K562 (cell line): ENCODE results near the gene SLC32A1.

ENCODE experiments used
- BHLHE40 ChIP-seq: IDR thresholded peaks from 2 replicates; pipeline ENCODE4 v1.6.1; 2011; ENCODE audit warnings: low read length, improper control_type of control experiment
- CEBPB ChIP-seq: fragments of 450-650 bp; IDR thresholded peaks from 2 replicates; pipeline ENCODE4 v1.6.1; 2016; ENCODE audit warnings: missing genetic modification characterization, missing compliant biosample characterization
- CGGBP1 ChIP-seq: fragments of 250-450 bp; sonication (Bioruptor Pico); IDR thresholded peaks from 2 replicates; pipeline ENCODE4 v1.9.0; 2021; ENCODE audit warnings: mild to moderate bottlenecking
- CTCF ChIP-seq, 3 experiments: IDR thresholded peaks in 2 of 3; conservative IDR thresholded peaks in 1 of 3; 2 replicates each; pipeline ENCODE4 v1.5.1; 2011 to 2012; ENCODE audit warnings: low read length in 3 of 3, mild to moderate bottlenecking in 3 of 3, control low read depth in 2 of 3, improper control_type of control experiment in 1 of 3, inconsistent platforms in 1 of 3, low read depth in 1 of 3, mixed read lengths in 1 of 3, moderate library complexity in 1 of 3; ENCODE audit not compliant: insufficient read depth in 2 of 3
- JUNB ChIP-seq: fragments of 450-650 bp; formaldehyde crosslinking; conservative IDR thresholded peaks from 2 replicates; pipeline ENCODE4 v1.4.0; 2020; ENCODE audit warnings: mild to moderate bottlenecking
- SMAD2 ChIP-seq: fragments of 150-350 bp; IDR thresholded peaks from 2 replicates; pipeline ENCODE4 v1.6.1; 2014; ENCODE audit warnings: low read depth, mild to moderate bottlenecking, low read length
- TCF7L2 ChIP-seq: fragments of 150-350 bp; IDR thresholded peaks from 2 replicates; pipeline ENCODE4 v1.6.1; 2016; ENCODE audit warnings: low read depth, mild to moderate bottlenecking, low read length, moderate library complexity
- ZNF121 ChIP-seq: sonication (generic); formaldehyde crosslinking; conservative IDR thresholded peaks from 2 replicates; pipeline ENCODE4 v1.8.0; 2022; ENCODE audit warnings: missing genetic modification reagents
- ZNF277 ChIP-seq: fragments of 250-450 bp; sonication (Bioruptor Pico); IDR thresholded peaks from 2 replicates; pipeline ENCODE4 v1.8.0; 2022; ENCODE audit warnings: inconsistent platforms, mild to moderate bottlenecking, moderate library complexity, borderline replicate concordance

DNA sequence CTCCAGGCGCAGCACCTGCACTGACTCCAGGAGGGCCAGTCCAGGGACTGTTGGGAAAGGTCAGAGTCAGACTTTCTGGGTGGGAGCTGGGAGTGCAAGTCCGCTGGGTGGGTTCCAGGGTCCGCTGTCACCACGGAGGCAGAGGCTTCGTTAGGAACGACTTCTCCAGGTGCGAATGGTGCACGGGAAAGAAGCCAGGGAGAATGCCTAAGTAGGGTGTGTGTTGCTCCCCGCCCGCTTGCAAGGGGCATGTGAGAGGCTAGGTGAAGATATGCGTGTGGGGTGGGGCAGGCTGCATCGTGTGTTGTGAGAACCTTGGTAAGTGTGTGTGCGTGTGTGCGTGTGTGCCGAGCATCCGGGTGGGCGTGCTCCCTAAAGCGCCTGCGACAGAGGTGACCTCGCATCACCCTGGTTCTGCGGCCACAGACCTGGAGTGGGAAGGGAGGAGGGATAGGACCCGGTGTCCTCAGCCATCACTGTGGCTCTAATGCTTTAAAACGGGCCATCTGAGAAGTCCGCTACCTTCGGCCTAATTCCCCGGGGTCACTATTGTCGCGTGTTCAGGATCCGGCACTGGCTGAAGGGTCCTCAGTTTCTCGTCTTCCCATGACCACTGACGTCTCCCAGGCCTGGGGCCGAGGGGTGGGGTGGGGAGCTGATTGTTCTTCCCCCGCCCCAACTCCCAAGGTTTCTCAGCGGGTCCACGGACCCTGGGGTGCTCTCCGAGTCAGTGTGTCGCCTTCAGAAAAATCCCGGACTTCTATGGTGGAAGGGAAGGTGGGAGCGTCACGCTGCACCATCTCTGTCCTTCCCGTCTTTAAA lies 6.1 kb downstream of the SLC32A1 start:
- TF ChIP-seq JUNB (CRISPR knock-in tag) (no peak), CGGBP1 (no peak), ZNF121 (CRISPR knock-in tag) (no peak), ZNF277 (CRISPR knock-in tag) (no peak), CEBPB (no peak), CTCF (IDR thresholded peaks at IDR 0.05 in 2 of 3, conservative IDR thresholded peaks at IDR 0.05 in 1 of 3; ENCODE audit: insufficient read depth in 2 of 3, low read depth in 1 of 3, low read length in 3 of 3) (no peak), BHLHE40 (no peak), SMAD2 (no peak), TCF7L2 (no peak)
